Esophagus muscularis mucosa (tissue), 4 donors: ENCODE data around the gene CDC42BPA.

Experiments used
- CTCF ChIP-seq, 3 experiments: fragments of 200-600 bp in 2 of 3; fragments of 450-650 bp in 1 of 3; sonication (generic) in 2 of 3; IDR thresholded peaks; one replicate each; pipeline ENCODE4 v1.5.1; 2017 to 2019; ENCODE audit warnings: antibody characterized with exemption in 3 of 3, mild to moderate bottlenecking in 2 of 3, moderate library complexity in 1 of 3
- EP300 ChIP-seq: sonication (generic); formaldehyde crosslinking; IDR thresholded peaks from one replicate; pipeline ENCODE4 v1.6.1; 2017; ENCODE audit warnings: antibody characterized with exemption
- POLR2A ChIP-seq: fragments of 450-650 bp; IDR thresholded peaks from one replicate; pipeline ENCODE4 v1.6.1; 2017; ENCODE audit warnings: antibody characterized with exemption, moderate library complexity, mild to moderate bottlenecking, low read depth

DNA sequence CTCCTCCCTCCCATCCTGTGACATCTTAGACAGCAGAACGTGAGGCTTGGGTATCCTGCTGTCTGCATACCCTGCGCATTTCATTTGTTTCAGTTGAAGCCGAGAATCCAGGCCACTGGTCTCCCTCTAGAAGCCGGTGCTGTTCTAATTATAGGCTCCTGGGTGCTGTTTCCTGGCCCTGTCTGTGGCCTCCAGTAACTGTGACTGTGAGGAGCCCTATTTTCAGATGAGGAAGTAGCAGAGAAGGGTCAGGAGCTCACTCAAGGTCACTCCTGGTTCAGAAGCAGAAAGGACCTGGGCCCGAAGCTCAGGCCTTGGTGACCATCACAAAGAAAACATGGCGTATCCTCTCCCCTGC is 354.2 kb downstream of the CDC42BPA start:
- TF ChIP-seq CTCF (IDR thresholded peaks at IDR 0.05) (no peak), POLR2A (no peak), EP300 (no peak)
